Osteoblast (primary cell): ENCODE data around the gene RET. TPM values are rescaled to one million over a fixed set of nuclear protein-coding genes. Genes with fewer than 3 reads are reported as not detected.

Experiments
- DNase-seq: peaks from one replicate; pipeline ENCODE4 v3.0.0; 2011; ENCODE audit warnings: low spot score, mixed read lengths; ENCODE audit not compliant: insufficient read length; ENCODE audit errors: missing footprints
- H2AFZ ChIP-seq: 2 replicates; pipeline ENCODE4 v1.6.0; 2011; ENCODE audit warnings: mild to moderate bottlenecking, low read length
- H3K27ac ChIP-seq: 2 replicates; pipeline ENCODE4 v1.5.1; 2011; ENCODE audit warnings: mild to moderate bottlenecking, low read depth, low read length, moderate library complexity
- H3K27me3 ChIP-seq: 2 replicates; pipeline ENCODE4 v1.6.0; 2012; ENCODE audit warnings: mild to moderate bottlenecking, control low read depth, inconsistent platforms, low read length, moderate library complexity; ENCODE audit not compliant: insufficient read depth
- H3K36me3 ChIP-seq: 2 replicates; pipeline ENCODE4 v1.5.1; 2011; ENCODE audit warnings: mild to moderate bottlenecking, low read length, control low read depth, moderate library complexity; ENCODE audit not compliant: insufficient read depth
- H3K4me1 ChIP-seq: 2 replicates; pipeline ENCODE4 v1.5.1; 2011; ENCODE audit warnings: mild to moderate bottlenecking, low read length, control low read depth, moderate library complexity; ENCODE audit not compliant: insufficient read depth
- H3K4me2 ChIP-seq: 2 replicates; pipeline ENCODE4 v1.6.0; 2011; ENCODE audit warnings: mild to moderate bottlenecking, low read length; ENCODE audit not compliant: insufficient read depth
- H3K4me3 ChIP-seq: fragments of 200-600 bp; sonication (generic); 3 replicates; pipeline ENCODE4 v1.5.1; 2012; ENCODE audit warnings: mild to moderate bottlenecking, low read length, inconsistent platforms; ENCODE audit not compliant: insufficient read depth
- H3K79me2 ChIP-seq: 2 replicates; pipeline ENCODE4 v1.6.0; 2012; ENCODE audit warnings: mild to moderate bottlenecking, low read length, control low read depth, inconsistent platforms; ENCODE audit not compliant: insufficient read depth
- H3K9me3 ChIP-seq: 2 replicates; pipeline ENCODE4 v1.5.1; 2011; ENCODE audit warnings: low read depth, low read length, control low read depth
- H4K20me1 ChIP-seq: 2 replicates; pipeline ENCODE4 v1.6.0; 2012; ENCODE audit warnings: mild to moderate bottlenecking, low read length, control low read depth; ENCODE audit not compliant: insufficient read depth
- total RNA-seq: library from RNA; depleted of rRNA; stranded (reverse); fragments of >200 nt; gene quantifications from 2 replicates; pipeline ENCODE4 v1.2.3, GENCODE V29; 2012
- TF ChIP-seq, protein P1 (sequence below): IDR thresholded peaks from 2 replicates; pipeline ENCODE4 v1.5.1; 2011; ENCODE audit warnings: mild to moderate bottlenecking, low read depth, low read length, moderate library complexity; ENCODE audit errors: extremely low read depth

The RET gene
- total RNA-seq, 1 donor: under 0.01 TPM

- Histone ChIP-seq H3K27ac (peak overlapping the region; percentile 99), H3K79me2 (peaks cover 51% of the 10 kb centered on the region), H3K4me3 (peak overlapping the region; percentile 83), H3K4me2 (peak overlapping the region; percentile 96), H3K9me3 (no peaks in the 10 kb centered on the region), H3K27me3 (no peaks in the 10 kb centered on the region), H4K20me1 (peaks cover 23% of the 10 kb centered on the region), H3K4me1 (peaks cover 32% of the 10 kb centered on the region), H2AFZ (peak overlapping the region; percentile 81), H3K36me3 (peaks cover 2% of the 10 kb centered on the region)
- peak; percentile 70 for DNase-seq
- TF ChIP-seq, protein P1, sequence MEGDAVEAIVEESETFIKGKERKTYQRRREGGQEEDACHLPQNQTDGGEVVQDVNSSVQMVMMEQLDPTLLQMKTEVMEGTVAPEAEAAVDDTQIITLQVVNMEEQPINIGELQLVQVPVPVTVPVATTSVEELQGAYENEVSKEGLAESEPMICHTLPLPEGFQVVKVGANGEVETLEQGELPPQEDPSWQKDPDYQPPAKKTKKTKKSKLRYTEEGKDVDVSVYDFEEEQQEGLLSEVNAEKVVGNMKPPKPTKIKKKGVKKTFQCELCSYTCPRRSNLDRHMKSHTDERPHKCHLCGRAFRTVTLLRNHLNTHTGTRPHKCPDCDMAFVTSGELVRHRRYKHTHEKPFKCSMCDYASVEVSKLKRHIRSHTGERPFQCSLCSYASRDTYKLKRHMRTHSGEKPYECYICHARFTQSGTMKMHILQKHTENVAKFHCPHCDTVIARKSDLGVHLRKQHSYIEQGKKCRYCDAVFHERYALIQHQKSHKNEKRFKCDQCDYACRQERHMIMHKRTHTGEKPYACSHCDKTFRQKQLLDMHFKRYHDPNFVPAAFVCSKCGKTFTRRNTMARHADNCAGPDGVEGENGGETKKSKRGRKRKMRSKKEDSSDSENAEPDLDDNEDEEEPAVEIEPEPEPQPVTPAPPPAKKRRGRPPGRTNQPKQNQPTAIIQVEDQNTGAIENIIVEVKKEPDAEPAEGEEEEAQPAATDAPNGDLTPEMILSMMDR: no peak
Measured at GRCh38 chr10:43136995-43137716, 60.3 kb downstream of the RET start.

- H3K27ac ChIP-seq: peak overlapping the region; percentile 99
- peaks cover 28% of the 10 kb centered on the region for H4K20me1 ChIP-seq
- H3K4me3 ChIP-seq: peak overlapping the region; percentile 83
- peak overlapping the region; percentile 96 for H3K4me2 ChIP-seq
- TF ChIP-seq, protein P1: no peak
- no peaks in the 10 kb centered on the region for H3K9me3 ChIP-seq
- H3K79me2 ChIP-seq: peaks cover 56% of the 10 kb centered on the region
- peak; percentile 96 for DNase-seq
- H3K36me3 ChIP-seq: peaks cover 2% of the 10 kb centered on the region
- no peaks in the 10 kb centered on the region for H3K27me3 ChIP-seq
- peak overlapping the region; percentile 83 for H2AFZ ChIP-seq
- H3K4me1 ChIP-seq: peaks cover 32% of the 10 kb centered on the region
Measured at GRCh38 chr10:43137717-43138020, 60.8 kb downstream of the RET start.

DNA sequence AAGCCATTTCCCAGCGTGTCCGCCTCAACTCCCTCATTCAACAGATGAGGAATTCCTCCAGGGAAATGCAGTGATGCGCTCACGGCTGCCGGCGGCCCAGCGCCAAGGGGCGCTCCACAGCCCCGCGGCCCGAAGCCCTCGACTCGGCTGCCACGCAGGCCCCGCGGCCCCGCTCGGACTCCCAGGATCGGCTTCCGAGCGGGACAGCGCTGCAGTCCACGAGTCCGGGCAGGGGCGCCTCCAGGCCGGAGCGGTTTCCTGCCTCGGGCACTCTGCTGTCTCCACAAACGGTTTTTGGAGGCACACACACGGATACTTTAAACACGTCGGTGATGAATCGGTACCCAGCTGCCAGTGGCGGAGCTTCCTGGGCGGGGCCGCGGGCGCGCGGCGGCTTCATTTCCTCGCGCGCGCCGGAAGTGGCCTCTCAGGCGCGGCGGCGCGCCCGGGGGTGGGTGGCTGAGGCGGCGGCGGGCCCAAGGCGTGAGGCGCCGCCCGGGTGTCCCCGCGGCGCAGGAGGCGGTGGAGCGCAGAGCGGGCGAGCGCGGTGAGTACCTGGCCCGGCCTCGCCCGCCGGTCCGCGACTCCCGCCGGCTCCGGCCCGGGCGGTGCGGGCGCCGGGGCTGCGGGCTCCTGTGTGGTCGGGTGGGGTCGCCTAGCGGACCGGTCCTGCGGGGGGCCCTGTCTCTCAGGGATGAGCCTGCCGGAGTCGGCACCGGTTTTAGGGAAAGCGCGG is 61.3 kb downstream of the RET start, which contains the start of gene CSGALNACT2:
Gene CSGALNACT2, plus strand, starts transcription at position 425 of the 736 bp plus-strand sequence. CDS start 16,705 bp downstream, outside the sequence.
- Histone ChIP-seq H3K79me2 (peaks cover 61% of the 10 kb centered on the region), H3K36me3 (peaks cover 2% of the 10 kb centered on the region), H4K20me1 (peaks cover 32% of the 10 kb centered on the region), H3K4me3 (peak within 1 kb of the TSS; percentile 83), H3K4me2 (peak within 1 kb of the TSS; percentile 96), H3K27me3 (no peaks in the 10 kb centered on the region), H3K9me3 (no peaks in the 10 kb centered on the region), H3K4me1 (peaks cover 32% of the 10 kb centered on the region), H2AFZ (peak within 1 kb of the TSS; percentile 83), H3K27ac (peak within 1 kb of the TSS; percentile 99)
- TF ChIP-seq, protein P1: no peak
- peak; percentile 97 for DNase-seq

GRCh38 chr10:43138757-43139241 is 61.9 kb downstream of the RET start:
- Histone ChIP-seq H3K4me2 (peak overlapping the region; percentile 92), H3K27me3 (no peaks in the 10 kb centered on the region), H3K9me3 (no peaks in the 10 kb centered on the region), H2AFZ (peak overlapping the region; percentile 67), H3K36me3 (peaks cover 2% of the 10 kb centered on the region), H3K79me2 (peaks cover 67% of the 10 kb centered on the region), H3K4me3 (peak overlapping the region; percentile 83), H4K20me1 (peaks cover 37% of the 10 kb centered on the region), H3K27ac (peak overlapping the region; percentile 99), H3K4me1 (peaks cover 32% of the 10 kb centered on the region)
- DNase-seq: peak; percentile 82
- TF ChIP-seq, protein P1: no peak
